AG04450 (cell line): ENCODE data around the gene PARD3B. TPM values are rescaled to one million over a fixed set of nuclear protein-coding genes. Genes with fewer than 3 reads are reported as not detected.

Experiments
- CTCF ChIA-PET: fragments of 300-600, 350-600 bp; formaldehyde crosslinking; extraction: SDS; loops from one replicate; lab custom pipeline; 2022; ENCODE audit warnings: antibody characterized with exemption, inconsistent platforms; lab: Charles Lee
- POLR2A ChIA-PET: fragments of 350-600 bp; formaldehyde crosslinking; extraction: SDS; loops from one replicate; lab custom pipeline; 2021; ENCODE audit warnings: antibody characterized with exemption, inconsistent platforms; lab: Yijun Ruan, JAX
- DNase-seq: peaks from one replicate; pipeline ENCODE4 v3.0.0-alpha.2; 2011; ENCODE audit warnings: low read depth, low spot score
- H3K27ac ChIP-seq: one replicate; pipeline ENCODE4 v1.5.1; 2012; ENCODE audit warnings: low read depth, low read length, control low read depth
- H3K27me3 ChIP-seq: one replicate; pipeline ENCODE4 v1.6.0; 2012; ENCODE audit warnings: low read length; ENCODE audit not compliant: control insufficient read depth, insufficient read depth
- H3K4me3 ChIP-seq: 2 replicates; pipeline ENCODE4 v1.5.1; 2011; ENCODE audit warnings: mild to moderate bottlenecking, low read depth, low read length, control low read depth
- H3K9me3 ChIP-seq: 2 replicates; pipeline ENCODE4 v1.5.1; 2012; ENCODE audit warnings: low read length; ENCODE audit not compliant: control insufficient read depth, insufficient read depth
- CTCF ChIP-seq: IDR thresholded peaks from 2 replicates; pipeline ENCODE4 v1.5.1; 2011; ENCODE audit warnings: low read depth, low read length, control low read depth, inconsistent platforms
- polyA plus RNA-seq: library from polyadenylated mRNA; depleted of rRNA; stranded (reverse); fragments of >200 nt; gene quantifications from 2 replicates; pipeline ENCODE4 v1.2.3, GENCODE V29; 2011

Gene PARD3B
- polyA plus RNA-seq, 1 experiment = 8.5 TPM

- Histone ChIP-seq H3K27me3 (no peaks in the 10 kb centered on the region), H3K9me3 (no peaks in the 10 kb centered on the region), H3K4me3 (no peak overlapping the region), H3K27ac (no peak overlapping the region)
- no peak for TF ChIP-seq CTCF
- no peak for DNase-seq
- CTCF ChIA-PET = interaction anchor here (1.8 kb wide), 1 partner anchor 1041 kb away, joined by 3 read pairs; no protein-coding TSS in a partner anchor
- POLR2A ChIA-PET = no interaction called here
Observed at GRCh38 chr2:204634564-204634963, 89.3 kb downstream of the PARD3B start.

- Histone ChIP-seq H3K4me3 (no peak overlapping the region), H3K27ac (no peak overlapping the region), H3K27me3 (no peaks in the 10 kb centered on the region), H3K9me3 (no peaks in the 10 kb centered on the region)
- POLR2A ChIA-PET = no interaction called here
- no peak for DNase-seq
- CTCF ChIA-PET = interaction anchor here (1.8 kb wide), 1 partner anchor 1040 kb away, joined by 3 read pairs; no protein-coding TSS in a partner anchor
- no peak for TF ChIP-seq CTCF
Observed at GRCh38 chr2:204635478-204635877, 90.2 kb downstream of the PARD3B start.

GRCh38 chr2:204638471-204639194 lies 93.4 kb downstream of the PARD3B start:
- ChIA-PET POLR2A (no interaction called here), CTCF (no interaction called here)
- H3K27me3 ChIP-seq = no peaks in the 10 kb centered on the region
- H3K9me3 ChIP-seq = no peaks in the 10 kb centered on the region
- no peak overlapping the region for H3K27ac ChIP-seq
- H3K4me3 ChIP-seq = no peak overlapping the region
- no peak for DNase-seq
- TF ChIP-seq CTCF = no peak

- H3K9me3 ChIP-seq = no peaks in the 10 kb centered on the region
- DNase-seq = no peak
- H3K4me3 ChIP-seq = no peak overlapping the region
- CTCF ChIA-PET = interaction anchor here (0.7 kb wide), 1 partner anchor 16 kb away, joined by 3 read pairs; no protein-coding TSS in a partner anchor
- TF ChIP-seq CTCF = no peak
- no peak overlapping the region for H3K27ac ChIP-seq
- POLR2A ChIA-PET = no interaction called here
- no peaks in the 10 kb centered on the region for H3K27me3 ChIP-seq
Observed at GRCh38 chr2:204643326-204643725, 98.1 kb downstream of the PARD3B start.

- POLR2A ChIA-PET = no interaction called here
- H3K27me3 ChIP-seq = no peaks in the 10 kb centered on the region
- H3K4me3 ChIP-seq = no peak overlapping the region
- no peaks in the 10 kb centered on the region for H3K9me3 ChIP-seq
- DNase-seq = no peak
- CTCF ChIA-PET = interaction anchor here (0.5 to 1.2 kb wide), 2 partner anchors 47 to 168 kb away, joined by 3 read pairs; no protein-coding TSS in a partner anchor
- H3K27ac ChIP-seq = no peak overlapping the region
- TF ChIP-seq CTCF = no peak
Observed at GRCh38 chr2:204645018-204645773, 99.9 kb downstream of the PARD3B start.
